Stimulated activated naive CD8-positive, alpha-beta T cell treated with anti-CD3 and anti-CD28 coated beads, Interleukin-15, Interleukin-2, amounts not matched to agents 100 ng/mL and 50 ng/mL, for 24 hours (primary cell): ENCODE measurements around the gene COL26A1.
"Not testable (repeated sequence)": the region's sequence is repeated elsewhere in the genome, so short reads cannot be mapped to it uniquely, and the experiment has no call there.

Experiments used
- H3K27ac Mint-ChIP-seq: one replicate; pipeline ENCODE4 v1.8.0; 2021; ENCODE audit warnings: mild to moderate bottlenecking, mixed read lengths
- H3K27me3 Mint-ChIP-seq: one replicate; pipeline ENCODE4 v1.8.0; 2021; ENCODE audit warnings: mixed read lengths
- H3K36me3 Mint-ChIP-seq: one replicate; pipeline ENCODE4 v1.8.0; 2021; ENCODE audit warnings: low read depth, mixed read lengths
- H3K4me1 Mint-ChIP-seq: one replicate; pipeline ENCODE4 v1.8.0; 2021; ENCODE audit warnings: low read depth, mixed read lengths
- H3K4me3 Mint-ChIP-seq: one replicate; pipeline ENCODE4 v1.8.0; 2021; ENCODE audit warnings: mild to moderate bottlenecking, mixed read lengths
- H3K9me3 Mint-ChIP-seq: one replicate; pipeline ENCODE4 v1.8.0; 2021; ENCODE audit warnings: mixed read lengths

COL26A1 gene

GRCh38 chr7:101474178-101474577, 111.5 kb downstream of the COL26A1 start:
- peaks cover 14% of the 10 kb centered on the region for H3K27me3 Mint-ChIP-seq

GRCh38 chr7:101475691-101476090, 113.0 kb downstream of the COL26A1 start:
- H3K27ac Mint-ChIP-seq, H3K4me1 Mint-ChIP-seq, H3K36me3 Mint-ChIP-seq, H3K4me3 Mint-ChIP-seq: not testable (repeated sequence)
- H3K27me3 Mint-ChIP-seq = peaks cover 22% of the 10 kb centered on the region
- H3K9me3 Mint-ChIP-seq = peaks cover 19% of the 10 kb centered on the region

More at GRCh38 chr7:101474178-101474577, 111.5 kb downstream of the COL26A1 start:
- no peak overlapping the region for H3K27ac Mint-ChIP-seq
- peaks cover 5% of the 10 kb centered on the region for H3K9me3 Mint-ChIP-seq
- H3K4me1 Mint-ChIP-seq = no peaks in the 10 kb centered on the region
- peaks cover 4% of the 10 kb centered on the region for H3K36me3 Mint-ChIP-seq
- H3K4me3 Mint-ChIP-seq = no peak overlapping the region

GRCh38 chr7:101479217-101479616, 116.5 kb downstream of the COL26A1 start:
- Mint-ChIP-seq H3K27me3 (peaks cover 27% of the 10 kb centered on the region), H3K4me1 (no peaks in the 10 kb centered on the region), H3K36me3 (peaks cover 7% of the 10 kb centered on the region)

GRCh38 chr7:101486056-101486432, 123.4 kb downstream of the COL26A1 start:
- H3K4me1 Mint-ChIP-seq, H3K27ac Mint-ChIP-seq, H3K36me3 Mint-ChIP-seq, H3K9me3 Mint-ChIP-seq, H3K4me3 Mint-ChIP-seq, H3K27me3 Mint-ChIP-seq: not testable (repeated sequence)

More at GRCh38 chr7:101479217-101479616, 116.5 kb downstream of the COL26A1 start:
- no peak overlapping the region for H3K27ac Mint-ChIP-seq
- no peak overlapping the region for H3K4me3 Mint-ChIP-seq
- H3K9me3 Mint-ChIP-seq = peaks cover 21% of the 10 kb centered on the region

- Mint-ChIP-seq H3K27ac (no peak overlapping the region), H3K9me3 (no peaks in the 10 kb centered on the region), H3K4me1 (no peaks in the 10 kb centered on the region), H3K4me3 (no peak overlapping the region), H3K27me3 (peaks cover 7% of the 10 kb centered on the region), H3K36me3 (no peaks in the 10 kb centered on the region)
Measured at GRCh38 chr7:101486433-101487104, 123.9 kb downstream of the COL26A1 start.

GRCh38 chr7:101487105-101487458, 124.4 kb downstream of the COL26A1 start:
- no peaks in the 10 kb centered on the region for H3K4me1 Mint-ChIP-seq
- H3K27me3 Mint-ChIP-seq = peaks cover 11% of the 10 kb centered on the region
- H3K4me3 Mint-ChIP-seq = no peak overlapping the region
- no peak overlapping the region for H3K27ac Mint-ChIP-seq
- no peaks in the 10 kb centered on the region for H3K36me3 Mint-ChIP-seq
- no peaks in the 10 kb centered on the region for H3K9me3 Mint-ChIP-seq

GRCh38 chr7:101487753-101488152, 125.1 kb downstream of the COL26A1 start:
- H3K27me3 Mint-ChIP-seq = peaks cover 11% of the 10 kb centered on the region
- H3K36me3 Mint-ChIP-seq = no peaks in the 10 kb centered on the region
- no peaks in the 10 kb centered on the region for H3K9me3 Mint-ChIP-seq
- H3K4me1 Mint-ChIP-seq = no peaks in the 10 kb centered on the region
- H3K4me3 Mint-ChIP-seq = no peak overlapping the region
- H3K27ac Mint-ChIP-seq = no peak overlapping the region

GRCh38 chr7:101488826-101489572, 126.3 kb downstream of the COL26A1 start:
- H3K27me3 Mint-ChIP-seq = peaks cover 11% of the 10 kb centered on the region
- no peaks in the 10 kb centered on the region for H3K9me3 Mint-ChIP-seq
- no peak overlapping the region for H3K4me3 Mint-ChIP-seq
- H3K36me3 Mint-ChIP-seq = no peaks in the 10 kb centered on the region
- no peak overlapping the region for H3K27ac Mint-ChIP-seq
- H3K4me1 Mint-ChIP-seq = no peaks in the 10 kb centered on the region

GRCh38 chr7:101490439-101490838, 127.8 kb downstream of the COL26A1 start:
- H3K4me1 Mint-ChIP-seq, H3K9me3 Mint-ChIP-seq, H3K36me3 Mint-ChIP-seq: not testable (repeated sequence)

GRCh38 chr7:101491442-101491841, 128.8 kb downstream of the COL26A1 start:
- H3K9me3 Mint-ChIP-seq, H3K4me1 Mint-ChIP-seq, H3K36me3 Mint-ChIP-seq, H3K4me3 Mint-ChIP-seq, H3K27ac Mint-ChIP-seq: not testable (repeated sequence)
- H3K27me3 Mint-ChIP-seq = peaks cover 11% of the 10 kb centered on the region

More at GRCh38 chr7:101490439-101490838, 127.8 kb downstream of the COL26A1 start:
- H3K27ac Mint-ChIP-seq, H3K4me3 Mint-ChIP-seq: not testable (repeated sequence)
- peaks cover 11% of the 10 kb centered on the region for H3K27me3 Mint-ChIP-seq

- Mint-ChIP-seq H3K27ac (no peak overlapping the region), H3K27me3 (peaks cover 4% of the 10 kb centered on the region), H3K4me3 (no peak overlapping the region), H3K4me1 (no peaks in the 10 kb centered on the region), H3K9me3 (no peaks in the 10 kb centered on the region), H3K36me3 (no peaks in the 10 kb centered on the region)
Measured at GRCh38 chr7:101494602-101495329, 132.1 kb downstream of the COL26A1 start.

- no peak overlapping the region for H3K27ac Mint-ChIP-seq
- no peak overlapping the region for H3K4me3 Mint-ChIP-seq
- peaks cover 4% of the 10 kb centered on the region for H3K27me3 Mint-ChIP-seq
- H3K9me3 Mint-ChIP-seq = no peaks in the 10 kb centered on the region
- no peaks in the 10 kb centered on the region for H3K36me3 Mint-ChIP-seq
- H3K4me1 Mint-ChIP-seq = no peaks in the 10 kb centered on the region
Measured at GRCh38 chr7:101496017-101496416, 133.3 kb downstream of the COL26A1 start.

- Mint-ChIP-seq H3K4me3 (no peak overlapping the region), H3K36me3 (no peaks in the 10 kb centered on the region), H3K4me1 (peaks cover 6% of the 10 kb centered on the region), H3K9me3 (no peaks in the 10 kb centered on the region), H3K27ac (no peak overlapping the region), H3K27me3 (no peaks in the 10 kb centered on the region)
Measured at GRCh38 chr7:101501351-101501750, 138.7 kb downstream of the COL26A1 start.

GRCh38 chr7:101502466-101503098, 139.9 kb downstream of the COL26A1 start:
- H3K4me3 Mint-ChIP-seq = no peak overlapping the region
- H3K27me3 Mint-ChIP-seq = no peaks in the 10 kb centered on the region
- H3K36me3 Mint-ChIP-seq = no peaks in the 10 kb centered on the region
- peaks cover 6% of the 10 kb centered on the region for H3K4me1 Mint-ChIP-seq
- H3K9me3 Mint-ChIP-seq = no peaks in the 10 kb centered on the region
- no peak overlapping the region for H3K27ac Mint-ChIP-seq

- not testable (repeated sequence) for H3K4me3 Mint-ChIP-seq, H3K36me3 Mint-ChIP-seq, H3K9me3 Mint-ChIP-seq, H3K4me1 Mint-ChIP-seq, H3K27ac Mint-ChIP-seq, H3K27me3 Mint-ChIP-seq
Measured at GRCh38 chr7:101505510-101505909, 142.8 kb downstream of the COL26A1 start.
